NCI-H2196 (cell line): Measurements from ENCODE around the gene BAIAP2.

ENCODE experiments used
- DNase-seq: peaks from one replicate; lab custom pipeline; 2025; ENCODE audit not compliant: unreplicated experiment; lab: John Stamatoyannopoulos, UW

The BAIAP2 gene

DNA sequence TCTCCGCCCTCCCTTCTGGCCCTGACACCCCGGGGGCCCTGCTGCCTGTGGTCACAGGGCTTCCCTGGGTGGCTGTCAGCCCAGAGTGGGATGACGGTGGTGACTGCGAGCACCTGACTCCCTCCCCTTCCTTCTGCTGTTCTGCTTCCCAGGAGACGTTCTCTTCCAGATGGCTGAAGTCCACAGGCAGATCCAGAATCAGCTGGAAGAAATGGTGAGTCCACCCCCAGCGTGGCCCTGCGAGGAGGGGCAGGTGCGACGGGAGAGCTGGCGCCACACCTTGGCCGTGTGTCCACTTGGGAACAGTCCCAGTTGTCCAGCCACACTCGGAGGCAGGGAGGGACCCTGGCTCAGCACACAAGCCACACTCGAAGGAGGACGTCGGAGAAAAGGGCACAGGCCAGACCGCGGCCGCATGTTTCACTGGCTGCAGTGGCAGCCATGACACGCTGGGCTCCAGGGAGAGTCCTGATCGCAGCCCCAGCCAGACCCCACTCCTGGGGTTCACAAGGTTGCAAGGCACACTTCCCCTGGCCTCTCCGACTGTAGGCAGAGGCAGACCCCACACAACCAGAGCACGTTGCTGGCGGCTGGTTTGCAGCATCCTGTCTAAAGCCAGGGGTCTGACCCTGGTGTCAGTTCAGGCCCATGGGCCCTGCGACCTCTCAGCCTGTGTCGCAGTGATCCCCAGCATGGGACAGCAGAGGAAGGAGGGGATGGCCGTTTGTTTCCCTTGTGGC lies 49.9 kb downstream of the BAIAP2 start:
- DNase-seq: no peak

DNA sequence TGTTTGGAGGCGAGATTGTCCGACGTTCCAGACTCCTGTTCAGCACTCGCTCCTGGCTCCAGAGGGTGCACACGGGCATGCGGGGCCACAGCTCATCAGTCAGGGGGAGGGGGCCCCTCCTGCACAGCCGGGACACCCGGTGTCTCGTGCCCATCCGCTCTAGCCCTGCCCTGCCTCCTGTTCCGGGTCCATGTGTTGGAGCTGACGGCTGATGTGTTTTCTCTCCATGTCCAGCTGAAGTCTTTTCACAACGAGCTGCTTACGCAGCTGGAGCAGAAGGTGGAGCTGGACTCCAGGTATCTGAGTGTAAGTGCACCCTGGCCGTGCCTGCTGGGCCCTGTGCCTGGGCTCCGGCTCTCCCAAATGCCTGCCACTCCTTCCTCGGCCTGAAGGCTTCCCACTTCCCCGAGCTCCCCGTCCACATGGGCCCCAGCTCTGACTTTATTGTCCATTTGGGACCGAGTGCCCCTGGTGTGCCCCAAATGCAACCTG lies 50.5 kb downstream of the BAIAP2 start:
- DNase-seq: no peak

DNA sequence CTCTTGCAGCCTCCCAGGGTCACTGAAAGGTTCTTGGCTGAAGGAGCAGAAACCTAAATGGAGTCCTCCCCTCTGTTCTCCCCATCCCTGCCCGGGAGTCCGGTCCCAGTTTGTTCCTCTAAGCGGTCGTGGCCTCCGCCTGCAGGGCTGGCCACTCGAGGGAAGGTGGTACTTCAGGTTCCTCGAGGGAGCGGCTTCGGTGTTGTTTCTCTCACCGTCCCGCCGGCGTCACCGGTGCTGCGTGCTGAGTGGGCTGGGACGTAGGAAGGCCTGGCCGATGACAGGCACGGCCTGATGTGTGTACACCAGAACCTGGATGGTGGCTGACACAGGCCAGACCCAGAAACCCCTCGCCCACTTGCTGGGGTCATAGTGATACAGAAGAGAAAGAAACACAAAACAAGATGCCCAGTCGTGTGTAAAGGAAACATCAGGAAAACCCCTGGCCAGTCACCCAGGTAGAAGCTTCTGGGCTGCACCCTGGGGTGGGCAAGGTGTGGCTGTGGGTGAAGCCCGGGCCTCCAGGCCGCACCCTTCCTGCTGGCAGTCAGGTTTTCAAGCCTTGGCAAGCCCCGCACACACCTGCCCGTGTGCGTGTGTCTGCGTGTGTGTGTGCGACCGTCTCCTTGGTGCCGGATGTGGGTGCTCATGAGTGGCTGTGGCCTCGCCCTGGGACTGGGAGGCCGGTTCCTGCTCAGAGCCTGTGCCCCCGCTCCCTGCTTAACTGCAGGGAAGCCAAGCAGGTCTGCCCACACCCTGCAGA lies 52.0 kb downstream of the BAIAP2 start:
- DNase-seq: peak; percentile 55

DNA sequence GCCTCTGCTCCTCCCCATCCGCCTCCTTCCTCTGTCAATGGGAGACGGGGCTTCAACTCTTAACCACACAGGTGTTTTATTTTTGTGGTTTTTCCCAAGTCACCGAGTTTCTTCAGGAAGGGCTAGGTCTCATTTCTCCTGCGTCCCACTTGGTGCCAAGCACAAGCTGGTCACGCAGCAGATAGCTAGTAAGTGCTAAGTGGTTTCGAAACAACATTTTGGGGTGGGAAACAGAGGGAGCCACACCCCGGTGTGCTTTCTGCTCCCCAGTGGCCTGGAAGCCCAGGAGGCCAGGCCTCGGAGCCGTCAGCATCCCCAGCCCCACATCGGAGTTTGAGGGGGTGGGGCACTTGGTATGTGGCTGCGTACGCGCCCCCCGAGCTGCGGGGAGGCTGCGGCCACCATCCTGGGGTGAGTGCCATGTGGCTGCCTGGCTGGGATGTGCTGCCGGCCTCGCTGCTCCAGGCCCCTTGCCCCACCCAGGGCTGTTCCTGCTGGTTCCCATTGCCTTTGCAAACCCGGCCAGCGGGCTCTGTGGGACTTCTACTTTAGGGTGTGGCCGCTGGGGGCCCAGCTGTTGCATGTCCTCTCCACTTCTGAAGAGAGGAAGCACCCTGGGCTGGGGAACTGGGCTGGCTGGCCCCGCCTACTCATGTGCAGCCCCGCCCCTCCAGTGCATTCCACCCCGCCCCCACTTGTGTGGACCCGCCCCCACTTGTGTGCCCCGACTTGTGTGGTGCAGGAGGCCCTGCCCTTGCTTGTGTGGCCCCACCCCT lies 55.6 kb downstream of the BAIAP2 start:
- DNase-seq: peak; percentile 24

DNA sequence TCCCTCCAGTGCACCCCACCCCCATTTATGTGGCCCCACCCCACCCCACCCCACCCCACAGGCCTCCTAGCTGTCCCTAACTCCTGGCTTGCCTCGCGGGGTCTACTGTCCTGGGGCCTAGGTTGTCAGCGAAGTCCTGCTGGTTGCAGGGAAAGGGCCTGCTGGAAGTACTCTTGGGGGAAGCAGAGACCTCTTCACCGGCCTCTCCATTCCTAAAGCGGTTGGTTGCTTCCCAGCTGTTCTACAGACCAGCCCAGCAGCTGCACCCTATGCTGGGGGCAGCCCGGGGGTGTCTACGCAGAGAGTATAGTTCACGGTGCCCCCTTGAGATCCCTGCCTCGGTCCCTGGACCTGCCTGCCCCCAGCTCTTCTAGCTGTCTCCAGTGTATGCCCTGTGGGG lies 56.2 kb downstream of the BAIAP2 start:
- no peak for DNase-seq

DNA sequence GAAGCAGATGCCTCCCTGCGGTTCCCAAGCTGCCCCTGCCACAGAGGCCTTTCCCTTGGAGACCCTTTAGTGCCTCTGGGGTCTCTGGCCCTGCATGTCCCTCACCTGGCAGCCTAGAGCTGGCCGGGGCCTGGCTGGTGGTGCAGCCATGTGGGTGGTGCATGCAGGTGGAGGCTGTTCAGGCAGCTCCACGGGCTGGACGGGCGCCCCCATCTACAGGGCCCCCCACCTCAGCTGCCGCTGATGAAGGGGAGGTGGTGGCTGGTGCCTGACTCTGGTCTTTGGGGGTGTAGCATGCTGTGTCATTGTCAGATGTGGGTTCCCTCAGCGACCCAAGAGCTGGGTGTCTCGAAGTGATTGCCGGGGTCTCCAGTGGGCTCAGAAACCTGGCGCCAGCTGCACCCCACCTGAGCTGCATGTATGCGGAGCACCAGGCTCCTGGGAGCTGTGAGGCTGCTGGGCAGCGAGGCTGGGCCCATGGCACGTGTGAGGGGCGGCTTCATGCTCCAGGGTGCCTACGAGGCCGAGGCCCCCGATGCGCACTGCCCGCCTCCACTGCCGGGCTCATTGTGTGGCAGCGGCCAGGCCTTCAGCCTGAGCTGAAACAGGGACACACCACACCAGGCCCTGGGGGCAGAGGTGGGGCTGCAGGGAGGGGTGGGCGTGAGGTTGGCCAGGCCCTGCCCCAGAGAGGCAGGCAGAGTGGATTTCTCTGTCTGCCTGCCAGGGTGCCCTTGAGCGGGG lies 57.0 kb downstream of the BAIAP2 start:
- DNase-seq: no peak

DNA sequence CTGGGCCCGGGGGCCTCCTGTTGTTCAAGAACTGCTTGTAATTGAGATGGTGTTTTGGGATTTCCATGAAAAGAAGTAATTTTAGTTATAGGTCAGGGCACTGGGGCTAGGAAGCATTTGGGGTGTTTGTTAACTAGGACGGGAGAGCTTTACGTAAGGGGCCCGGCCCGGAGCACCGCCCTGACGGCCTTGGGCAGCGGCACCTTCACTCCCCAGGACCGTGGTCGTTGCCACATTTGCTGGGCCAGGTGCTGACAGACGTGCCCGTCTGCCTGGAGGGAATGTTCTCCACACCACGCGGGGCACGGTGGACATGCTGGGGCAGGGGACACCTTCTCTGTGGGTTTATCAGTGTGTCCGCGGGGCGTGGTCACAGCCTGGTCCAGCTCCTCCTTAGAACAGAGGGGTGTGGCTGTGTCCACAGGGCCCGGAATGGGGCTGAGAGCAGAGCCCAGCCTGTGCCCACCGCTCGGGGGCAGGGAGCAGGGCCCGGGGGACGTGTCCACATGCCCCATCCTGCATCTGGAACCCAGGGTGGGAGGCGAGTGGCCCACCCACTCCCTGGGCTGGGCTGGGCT lies 57.7 kb downstream of the BAIAP2 start:
- DNase-seq: no peak

DNA sequence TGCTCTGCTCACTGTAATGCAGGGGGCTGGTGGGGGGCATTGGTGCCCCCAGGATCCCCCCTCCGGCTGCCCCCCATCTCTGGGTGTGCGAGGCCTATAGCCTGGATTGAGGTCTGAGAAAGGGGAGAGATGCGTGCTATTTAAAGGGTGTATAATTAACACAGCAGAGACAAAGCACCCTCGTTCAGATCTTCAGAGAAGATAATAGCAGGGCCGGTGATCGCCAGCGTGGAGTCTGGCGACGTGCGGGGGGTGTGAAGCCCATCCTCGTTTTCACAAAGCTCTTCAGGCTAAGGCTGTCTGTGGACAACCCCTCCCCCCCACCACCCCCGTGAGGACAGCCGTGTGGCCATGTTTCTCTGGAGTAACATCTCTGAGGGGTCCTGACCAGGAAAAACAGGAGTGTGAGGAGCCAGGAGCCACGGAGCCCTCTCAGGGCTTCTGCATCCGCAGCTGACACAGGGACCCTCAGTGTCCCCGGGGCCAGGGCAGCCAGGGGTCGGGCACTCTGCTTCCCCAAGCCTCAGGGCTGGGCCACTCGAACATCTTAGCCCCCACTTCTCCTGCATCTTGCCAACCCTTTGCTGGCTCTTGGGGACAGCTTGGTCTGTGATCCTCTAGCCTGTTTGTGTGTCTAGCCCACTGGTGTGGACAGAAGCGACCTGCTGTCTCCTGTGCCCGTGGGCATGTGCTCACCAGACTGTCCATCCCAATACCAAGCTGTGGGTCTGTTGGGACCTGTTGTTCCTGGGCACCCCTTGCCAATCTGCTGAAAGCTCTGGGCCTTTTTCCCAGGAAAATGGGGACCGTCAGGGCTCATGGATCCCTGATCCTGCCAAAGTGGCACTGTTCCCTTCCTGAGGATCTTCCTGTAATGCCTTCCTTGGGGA lies 58.9 kb downstream of the BAIAP2 start:
- no peak for DNase-seq

DNA sequence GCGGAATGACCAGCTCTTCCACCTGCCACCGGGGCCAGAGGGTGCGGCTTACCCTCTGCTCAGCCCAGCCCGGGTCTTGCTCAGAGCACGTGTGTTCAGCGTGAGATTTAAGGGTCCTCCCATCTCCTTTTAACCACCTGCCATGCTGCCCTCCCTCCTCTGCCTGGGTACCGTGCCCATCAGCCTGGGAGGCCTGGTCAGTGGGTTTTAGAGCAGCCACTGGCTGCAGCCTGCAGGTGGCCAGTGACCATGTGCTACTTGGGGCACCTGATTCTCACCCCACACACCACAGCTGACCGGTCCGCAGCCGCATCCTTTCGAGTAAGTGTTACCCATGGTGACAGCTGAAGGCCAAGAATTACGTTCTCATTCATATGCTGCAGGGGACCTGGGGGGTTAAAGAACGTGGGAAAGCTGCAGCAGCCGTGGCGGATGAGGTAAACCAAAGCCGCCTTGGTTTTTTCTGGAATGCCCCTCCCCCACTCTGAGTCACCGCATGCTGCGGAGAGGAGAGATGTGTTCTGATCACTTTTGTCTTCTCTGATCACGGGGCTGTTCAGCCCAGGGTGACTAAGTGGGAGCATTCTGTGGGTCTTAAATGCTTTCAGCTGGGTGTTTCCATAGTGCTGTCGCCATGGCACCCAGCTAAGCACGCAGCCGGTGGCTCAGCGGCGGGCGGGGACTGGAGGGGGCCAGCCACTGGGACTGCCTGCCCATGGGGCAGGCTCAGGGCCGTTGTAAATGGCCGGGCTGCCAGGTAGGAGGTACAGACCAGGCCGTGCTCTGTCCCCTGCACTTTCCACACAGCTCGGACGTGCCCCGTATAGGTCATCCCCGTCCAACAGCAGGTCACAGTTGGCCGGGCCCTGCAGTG lies 59.8 kb downstream of the BAIAP2 start:
- DNase-seq: peak; percentile 62

DNA sequence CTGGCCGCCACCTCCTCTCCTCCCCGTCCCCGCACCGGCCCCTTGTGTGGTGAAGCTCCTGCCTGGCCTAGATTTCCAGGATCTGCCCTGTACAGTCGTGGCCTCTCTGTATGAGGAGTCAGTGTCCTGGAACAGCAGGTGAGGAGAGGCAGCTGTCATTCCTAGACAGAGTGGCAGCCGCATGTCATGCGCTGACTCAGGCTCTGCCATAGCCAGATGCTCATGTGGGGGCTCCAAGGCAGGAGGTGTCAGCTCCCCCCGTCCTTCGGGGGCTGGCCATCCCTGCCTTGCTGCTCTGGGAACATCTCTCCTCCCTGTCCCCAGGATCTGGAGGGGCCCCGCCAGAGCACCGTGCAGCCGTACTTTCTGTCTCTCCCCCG lies 60.4 kb downstream of the BAIAP2 start:
- no peak for DNase-seq

DNA sequence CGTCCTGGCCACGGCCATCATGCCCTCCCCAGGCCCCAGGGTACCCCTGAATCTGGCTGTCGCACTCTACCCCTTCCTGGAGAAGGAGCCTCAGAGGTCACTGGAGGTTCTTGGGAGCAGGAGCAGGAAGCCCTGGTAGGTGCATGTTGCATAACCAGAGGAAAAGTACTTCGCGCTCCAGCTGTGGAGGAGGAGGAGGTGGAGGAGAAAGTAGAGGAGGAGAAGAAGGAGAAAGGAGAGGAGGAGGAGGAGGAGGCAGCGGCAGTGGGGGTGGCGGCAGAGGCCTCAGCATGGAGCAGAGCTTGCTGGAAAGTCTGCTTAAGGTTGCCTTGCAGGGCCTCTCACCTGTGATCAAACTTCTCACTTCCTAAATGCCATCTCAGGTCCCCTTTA lies 61.8 kb downstream of the BAIAP2 start:
- no peak for DNase-seq

DNA sequence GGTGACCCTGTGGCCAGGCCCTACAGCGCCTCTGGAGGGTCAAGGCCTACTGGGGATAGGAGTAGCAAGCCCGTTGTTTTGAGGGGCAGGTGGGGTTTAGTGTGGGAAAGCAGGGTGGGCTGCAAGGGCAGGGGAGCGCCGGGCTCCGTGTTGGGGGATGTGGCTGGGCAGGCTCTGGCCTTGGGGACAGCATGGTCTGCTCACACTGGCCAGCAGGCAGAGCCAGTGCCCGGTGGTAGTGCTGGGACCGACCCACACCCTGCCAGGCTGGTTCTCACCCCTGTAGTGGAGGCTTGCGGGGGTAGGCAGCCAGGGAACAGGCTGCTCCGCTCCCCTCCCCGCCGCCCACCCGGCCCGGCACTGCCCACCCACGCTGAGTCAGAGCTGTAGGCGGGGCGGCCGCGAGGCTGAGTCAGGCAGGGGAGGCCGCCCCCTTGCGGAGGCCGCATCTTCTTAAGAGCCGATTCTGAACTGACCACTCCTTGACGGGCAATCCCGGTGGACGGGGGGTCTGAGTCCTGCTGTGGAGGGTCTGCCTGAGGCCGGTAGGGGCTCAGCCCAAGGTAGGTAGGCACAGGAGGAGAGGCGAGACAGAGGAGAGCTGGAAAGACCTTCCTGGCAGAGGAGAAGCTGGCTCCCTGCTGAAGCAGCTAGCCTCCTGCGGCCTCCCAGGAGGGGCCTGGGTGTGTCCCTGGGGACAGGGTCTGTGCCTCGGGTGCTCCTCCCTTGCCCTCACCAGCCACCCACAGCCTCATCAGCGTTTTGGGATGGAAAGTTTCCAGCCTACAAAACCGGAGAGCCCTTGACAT lies 62.4 kb downstream of the BAIAP2 start:
- no peak for DNase-seq

DNA sequence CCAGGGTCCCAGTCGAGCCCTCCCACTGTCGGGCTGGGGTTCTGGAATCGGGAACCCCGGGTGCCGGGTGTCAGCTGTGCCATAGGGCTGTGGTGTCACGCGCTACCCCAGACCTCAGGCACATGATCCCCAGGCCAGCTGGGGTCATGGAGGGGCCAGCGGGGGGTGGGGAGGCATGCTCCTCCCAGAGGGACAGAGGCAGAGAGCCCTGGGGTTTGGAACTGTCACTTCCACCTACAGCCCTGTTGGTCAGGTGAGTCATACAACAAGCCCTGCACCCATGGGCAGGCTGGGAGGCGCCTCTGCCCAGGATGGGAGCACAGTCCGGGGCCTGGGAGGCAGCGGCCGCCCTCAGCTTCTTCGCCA lies 63.0 kb downstream of the BAIAP2 start:
- no peak for DNase-seq

DNA sequence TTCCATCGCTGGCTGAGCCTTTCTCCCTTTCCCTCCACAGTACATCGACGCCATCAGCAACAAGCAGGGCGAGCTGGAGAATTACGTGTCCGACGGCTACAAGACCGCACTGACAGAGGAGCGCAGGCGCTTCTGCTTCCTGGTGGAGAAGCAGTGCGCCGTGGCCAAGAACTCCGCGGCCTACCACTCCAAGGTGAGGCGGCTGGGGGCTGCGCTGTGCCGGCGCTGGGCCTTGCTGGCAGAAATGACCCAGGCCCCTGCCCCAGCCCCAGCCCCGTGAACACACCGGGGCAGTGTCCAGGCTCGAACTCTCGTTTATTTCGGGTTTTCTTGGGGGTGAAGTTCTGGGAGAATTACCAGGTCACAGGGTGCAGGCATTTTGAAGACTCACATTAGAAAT lies 64.9 kb downstream of the BAIAP2 start:
- DNase-seq: no peak

DNA sequence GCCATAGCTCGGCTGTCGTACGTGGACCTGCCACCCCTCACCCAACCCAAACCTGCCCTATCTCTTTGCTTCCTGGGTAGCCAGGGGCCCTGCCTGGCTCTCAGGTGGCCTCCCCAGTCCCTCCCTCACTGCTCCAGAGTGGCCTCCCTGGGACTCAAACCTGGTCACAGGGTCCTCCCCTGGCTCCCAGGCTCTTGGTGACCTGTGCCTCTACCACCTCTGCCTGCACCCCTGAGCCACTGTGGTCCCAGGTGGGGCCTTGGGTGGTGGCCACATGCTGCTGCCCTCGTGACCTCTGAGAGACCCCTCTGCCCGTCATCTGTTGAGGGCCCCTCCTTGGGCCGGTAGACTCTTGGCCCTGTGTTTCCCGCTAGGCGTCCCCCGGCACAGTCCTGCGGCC lies 65.7 kb downstream of the BAIAP2 start:
- no peak for DNase-seq

DNA sequence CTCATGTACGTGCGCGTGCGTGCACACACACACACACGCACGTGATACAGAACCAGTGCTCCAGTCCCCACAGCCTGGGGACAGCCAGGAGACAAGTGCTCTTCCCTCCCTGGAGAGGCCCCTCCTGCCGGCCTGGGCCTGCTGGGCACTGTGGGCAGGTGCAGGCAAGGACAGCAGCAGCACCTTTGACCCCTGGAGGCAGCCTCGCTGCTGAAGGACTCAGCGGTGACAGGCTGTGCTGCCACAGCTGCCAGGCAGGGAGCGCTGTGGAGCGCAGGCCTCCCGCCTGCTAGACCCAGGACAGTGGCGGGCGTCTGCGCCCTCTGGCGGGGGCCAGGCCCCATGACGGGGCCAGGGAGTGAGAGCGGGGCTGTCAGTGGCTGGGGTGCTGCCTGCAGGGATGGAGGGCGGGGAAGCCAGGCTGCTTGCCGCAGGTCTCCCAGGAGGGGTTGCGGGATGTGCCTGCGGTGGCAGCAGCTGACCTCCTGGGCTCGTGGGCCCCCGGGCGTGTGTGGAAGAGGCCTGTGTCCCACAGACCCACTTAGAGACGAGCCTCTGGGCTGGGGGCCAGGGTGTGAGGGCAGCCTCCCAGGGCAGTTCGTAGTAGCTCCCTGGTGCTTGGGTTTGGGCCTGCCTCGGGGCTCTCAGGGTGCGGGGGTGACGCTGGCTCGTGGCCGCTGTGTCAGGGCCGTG lies 66.8 kb downstream of the BAIAP2 start:
- peak; percentile 95 for DNase-seq

DNA sequence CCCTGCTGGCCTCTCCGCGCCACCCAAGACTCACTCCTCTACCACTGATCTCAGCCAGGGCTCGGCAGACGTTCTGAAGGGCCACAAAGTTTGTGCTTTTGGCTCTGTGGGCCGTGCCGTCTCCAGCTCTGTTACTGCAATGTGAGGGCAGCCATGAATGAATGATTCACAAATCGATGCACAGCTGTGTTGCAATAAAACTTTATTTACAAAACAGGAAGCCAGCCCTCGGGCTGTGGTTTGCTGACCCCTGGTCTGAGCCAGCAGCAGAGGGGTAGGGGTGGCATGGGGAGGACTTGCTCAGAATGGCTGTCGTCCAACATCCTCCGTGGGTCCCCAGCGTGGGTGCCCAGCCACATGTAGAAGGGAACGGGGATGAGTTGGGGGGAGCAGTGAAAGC lies 67.4 kb downstream of the BAIAP2 start:
- DNase-seq: no peak
